ENCODE data around the gene STT3B. TPM values are rescaled to one million over a fixed set of nuclear protein-coding genes. Genes with fewer than 3 reads are reported as not detected.
A peak's percentile ranks its signal among the peaks of the same experiment; 100 is the strongest.

The STT3B gene
- total and polyA plus RNA-seq, 8 donors = 15.1 to 183 (median 49.1) TPM

DNA sequence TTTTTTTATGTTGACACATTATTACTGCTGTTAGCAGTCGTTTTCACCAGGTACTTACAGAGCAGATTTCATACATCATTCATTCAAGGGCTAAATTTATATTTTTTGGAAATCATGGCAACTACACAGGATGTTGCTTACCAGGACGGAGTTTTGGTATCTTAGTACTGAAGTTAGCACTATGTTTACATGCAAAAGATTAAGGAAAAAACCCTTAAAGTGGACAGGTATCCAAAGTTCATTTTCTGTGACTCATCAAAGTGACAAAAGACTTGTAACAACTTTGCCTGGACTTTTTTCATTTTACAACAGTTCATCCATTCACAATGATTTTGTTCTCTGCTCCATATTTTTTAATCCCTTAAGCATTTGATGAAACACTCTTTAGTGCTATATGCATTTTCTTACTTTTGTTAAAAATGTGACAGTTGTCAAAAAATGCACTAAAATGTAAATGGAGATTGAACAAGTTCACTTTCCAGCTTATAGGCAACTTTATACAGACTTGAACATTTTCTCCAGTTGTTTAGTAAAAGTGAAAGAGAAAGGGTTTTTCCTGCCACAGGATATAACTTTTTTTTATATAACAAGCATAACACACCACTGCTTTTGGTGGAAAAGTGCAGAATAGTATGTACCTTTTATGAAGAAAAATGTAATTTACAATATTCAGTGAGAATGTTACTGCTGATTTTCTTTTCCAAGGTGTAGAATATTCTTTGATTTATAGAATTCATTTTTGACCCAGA is 104.1 kb downstream of the STT3B start:
- DNase-seq = no peak
- no peak for TF ChIP-seq EP300 (IDR thresholded peaks at IDR 0.05)
- TF ChIP-seq POLR2A (IDR thresholded peaks at IDR 0.05) = no peak
- TF ChIP-seq POLR2AphosphoS5 (IDR thresholded peaks at IDR 0.05) = no peak
- TF ChIP-seq CTCF (IDR thresholded peaks at IDR 0.05) = no peak
- Histone ChIP-seq H3K27me3 (no peaks in the 10 kb centered on the region), H3K27ac (peak overlapping the region in 1 of 5 donors; percentile 10), H3K4me3 (no peak overlapping the region), H3K9me3 (no peaks in the 10 kb centered on the region), H3K4me1 (peaks cover 0 to 5% (median 2%) of the 10 kb centered on the region in 4 donors), H3K36me3 (peaks cover 0 to 36% (median 18%) of the 10 kb centered on the region in 4 donors)
- 33 to 54% (median 41%) methylated on average over 2 of the region's 2 CpGs for whole genome bisulfite sequencing, 5 donors
- intact Hi-C loops (cut with DNase I; ENCODE audit: low total_unique reads) = no loop called here

DNA sequence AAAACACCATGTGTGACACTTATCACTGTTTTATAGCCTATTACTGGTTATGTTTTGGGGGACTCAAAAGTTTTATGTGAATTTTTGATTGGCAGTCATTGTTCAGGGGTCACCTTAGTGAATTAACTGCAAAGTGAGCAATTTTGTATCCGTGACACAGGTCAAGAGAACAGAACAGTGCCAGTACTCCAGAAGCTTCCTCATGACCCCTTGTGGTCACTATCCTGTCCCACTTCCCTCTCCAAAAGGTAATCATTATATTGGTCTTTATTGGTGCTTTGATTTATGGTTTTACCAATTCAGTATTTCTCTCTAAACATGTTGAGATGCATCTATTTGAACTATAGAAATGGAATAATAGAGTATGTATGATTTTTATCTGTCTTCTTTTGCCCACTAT is 107.1 kb downstream of the STT3B start:
- H3K9me3 ChIP-seq = no peaks in the 10 kb centered on the region
- no peak overlapping the region for H3K4me3 ChIP-seq
- H3K4me1 ChIP-seq = peaks cover 0 to 5% (median 2%) of the 10 kb centered on the region in 4 donors
- H3K27ac ChIP-seq = no peak overlapping the region
- intact Hi-C loops (cut with DNase I; ENCODE audit: low total_unique reads) = no loop called here
- 91 to 96% (median 94%) methylated on average over 1 of the region's 1 CpG for WGBS, 5 donors
- peaks cover 0 to 18% (median 3%) of the 10 kb centered on the region in 4 donors for H3K36me3 ChIP-seq
- DNase-seq = no peak
- H3K27me3 ChIP-seq = no peaks in the 10 kb centered on the region
- TF ChIP-seq POLR2AphosphoS5 (IDR thresholded peaks at IDR 0.05) = no peak
- TF ChIP-seq EP300 (IDR thresholded peaks at IDR 0.05) = no peak
- no peak for TF ChIP-seq CTCF (IDR thresholded peaks at IDR 0.05)
- no peak for TF ChIP-seq POLR2A (IDR thresholded peaks at IDR 0.05)

DNA sequence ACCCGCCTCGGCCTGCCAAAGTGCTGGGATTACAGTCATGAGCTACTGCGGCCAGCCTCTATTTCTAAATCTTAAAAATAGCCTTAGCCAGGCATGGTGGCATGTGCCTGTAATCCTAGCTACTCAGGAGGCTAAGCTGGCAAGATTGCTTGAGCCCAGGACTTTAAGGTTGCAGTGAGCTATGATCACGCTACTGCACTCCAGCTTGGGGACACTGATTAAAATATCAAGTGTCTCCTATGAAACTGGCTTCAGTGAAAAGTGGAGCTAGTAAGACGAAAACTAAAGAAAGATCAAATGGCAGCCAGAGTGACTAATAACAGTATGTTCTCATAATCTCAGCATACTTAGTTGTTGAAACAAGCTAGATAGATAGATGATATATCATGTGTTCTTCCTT is 112.5 kb downstream of the STT3B start:
- DNase-seq = no peak
- Histone ChIP-seq H3K9me3 (peaks cover 5 to 33% (median 21%) of the 10 kb centered on the region in 4 donors), H3K36me3 (peaks cover 0 to 18% (median 14%) of the 10 kb centered on the region in 4 donors), H3K27me3 (no peaks in the 10 kb centered on the region), H3K4me1 (no peaks in the 10 kb centered on the region), H3K27ac (no peak overlapping the region), H3K4me3 (no peak overlapping the region)
- TF ChIP-seq POLR2A (IDR thresholded peaks at IDR 0.05) (no peak), EP300 (IDR thresholded peaks at IDR 0.05) (no peak), CTCF (IDR thresholded peaks at IDR 0.05) (no peak)
- WGBS, 5 donors = 86 to 95% (median 91%) methylated on average over 5 of the region's 5 CpGs
- intact Hi-C loops (cut with DNase I; ENCODE audit: low total_unique reads) = no loop called here

DNA sequence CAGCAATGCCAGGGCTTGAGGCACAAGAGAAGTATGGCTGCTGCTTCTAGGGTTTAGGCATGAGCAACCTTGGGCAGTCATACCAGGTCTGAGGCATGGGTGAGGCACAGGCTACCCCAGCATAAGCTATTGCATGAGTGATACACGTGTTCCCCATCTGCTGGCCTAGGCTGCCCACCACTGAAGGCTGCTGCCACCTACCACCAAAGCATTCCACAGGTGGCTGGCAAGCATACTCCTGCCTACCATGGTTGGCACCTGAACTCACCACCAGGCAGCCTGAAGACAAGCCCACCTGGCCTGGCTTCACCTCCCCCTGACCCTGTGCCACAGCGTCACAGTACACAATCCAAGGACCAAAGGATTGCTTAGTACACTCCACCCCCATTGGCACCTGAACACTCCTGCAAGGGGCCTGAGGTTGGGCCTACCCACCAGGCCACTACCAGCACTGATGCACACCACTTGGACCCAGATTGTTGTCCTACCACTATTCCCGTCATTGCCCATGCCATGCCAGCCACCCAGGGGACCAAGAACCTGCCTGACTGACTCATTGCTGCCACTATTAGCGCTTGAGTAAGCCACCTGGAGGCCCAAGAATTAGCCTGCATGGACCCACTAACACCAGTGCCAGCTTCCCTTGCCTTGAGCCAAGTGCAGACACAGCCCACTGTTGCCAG is 115.7 kb downstream of the STT3B start:
- intact Hi-C loops (cut with DNase I; ENCODE audit: low total_unique reads) = no loop called here
- 91 to 100% (median 100%) methylated on average over 2 to 4 of the region's 4 CpGs for WGBS, 5 donors
- Histone ChIP-seq H3K36me3 (peaks cover 0 to 18% (median 14%) of the 10 kb centered on the region in 4 donors), H3K9me3 (peaks cover 19 to 63% (median 45%) of the 10 kb centered on the region in 4 donors), H3K4me3 (no peak overlapping the region), H3K4me1 (no peaks in the 10 kb centered on the region), H3K27ac (no peak overlapping the region), H3K27me3 (no peaks in the 10 kb centered on the region)
- DNase-seq = no peak
- TF ChIP-seq POLR2AphosphoS5 (IDR thresholded peaks at IDR 0.05) (no peak), EP300 (IDR thresholded peaks at IDR 0.05) (no peak), CTCF (IDR thresholded peaks at IDR 0.05) (no peak), POLR2A (IDR thresholded peaks at IDR 0.05) (no peak)

Measured in stomach (tissue), 9 donors.